ENCODE data around the gene FBXL17.

Gene FBXL17

DNA sequence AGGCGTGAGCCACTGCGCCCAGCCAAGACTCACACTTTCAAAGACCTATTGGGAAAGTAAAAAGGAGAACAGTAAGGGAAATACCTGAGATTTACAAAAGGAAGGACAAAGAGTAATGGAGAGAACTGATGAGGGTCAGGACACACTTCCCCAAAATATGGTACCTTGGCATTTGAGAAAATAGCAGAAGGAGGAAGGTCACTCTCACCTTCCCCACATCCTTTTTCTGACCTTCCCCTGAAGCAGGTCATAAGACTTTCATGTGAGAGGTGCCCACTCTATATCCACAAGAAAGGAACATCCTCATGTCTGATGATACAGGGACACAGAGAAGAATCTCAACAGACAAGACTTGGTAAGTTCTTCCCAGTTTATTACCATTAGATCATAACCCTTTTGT lies 272.8 kb downstream of the FBXL17 start:
- H2AFZ ChIP-seq (ENCODE audit: low read depth, low read length), result no peak overlapping the region
- H3K4me2 ChIP-seq (ENCODE audit: low read length), result no peak overlapping the region
- no peak overlapping the region for H3K4me3 ChIP-seq (ENCODE audit: low read length)
- no peaks in the 10 kb centered on the region for H3K27me3 ChIP-seq (ENCODE audit: low read depth, low read length)
- H3K4me1 ChIP-seq (ENCODE audit: low read length), result no peaks in the 10 kb centered on the region
- no peaks in the 10 kb centered on the region for H3K36me3 ChIP-seq (replicated peaks; ENCODE audit: low read depth, low read length)
- H3K9me3 ChIP-seq (ENCODE audit: insufficient read depth, low read length), result no peaks in the 10 kb centered on the region
- H3K79me2 ChIP-seq (ENCODE audit: low read length), result no peaks in the 10 kb centered on the region
- H3K9ac ChIP-seq (ENCODE audit: low read length), result no peak overlapping the region
- no peaks in the 10 kb centered on the region for H4K20me1 ChIP-seq (ENCODE audit: insufficient read depth, low read length)
- no peak overlapping the region for H3K27ac ChIP-seq (ENCODE audit: low read length)
- TF ChIP-seq EZH2phosphoT487 (IDR thresholded peaks at IDR 0.05; ENCODE audit: low read depth), result no peak
- TF ChIP-seq, protein P1, sequence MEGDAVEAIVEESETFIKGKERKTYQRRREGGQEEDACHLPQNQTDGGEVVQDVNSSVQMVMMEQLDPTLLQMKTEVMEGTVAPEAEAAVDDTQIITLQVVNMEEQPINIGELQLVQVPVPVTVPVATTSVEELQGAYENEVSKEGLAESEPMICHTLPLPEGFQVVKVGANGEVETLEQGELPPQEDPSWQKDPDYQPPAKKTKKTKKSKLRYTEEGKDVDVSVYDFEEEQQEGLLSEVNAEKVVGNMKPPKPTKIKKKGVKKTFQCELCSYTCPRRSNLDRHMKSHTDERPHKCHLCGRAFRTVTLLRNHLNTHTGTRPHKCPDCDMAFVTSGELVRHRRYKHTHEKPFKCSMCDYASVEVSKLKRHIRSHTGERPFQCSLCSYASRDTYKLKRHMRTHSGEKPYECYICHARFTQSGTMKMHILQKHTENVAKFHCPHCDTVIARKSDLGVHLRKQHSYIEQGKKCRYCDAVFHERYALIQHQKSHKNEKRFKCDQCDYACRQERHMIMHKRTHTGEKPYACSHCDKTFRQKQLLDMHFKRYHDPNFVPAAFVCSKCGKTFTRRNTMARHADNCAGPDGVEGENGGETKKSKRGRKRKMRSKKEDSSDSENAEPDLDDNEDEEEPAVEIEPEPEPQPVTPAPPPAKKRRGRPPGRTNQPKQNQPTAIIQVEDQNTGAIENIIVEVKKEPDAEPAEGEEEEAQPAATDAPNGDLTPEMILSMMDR (IDR thresholded peaks at IDR 0.05; ENCODE audit: low read depth, low read length), result no peak

DNA sequence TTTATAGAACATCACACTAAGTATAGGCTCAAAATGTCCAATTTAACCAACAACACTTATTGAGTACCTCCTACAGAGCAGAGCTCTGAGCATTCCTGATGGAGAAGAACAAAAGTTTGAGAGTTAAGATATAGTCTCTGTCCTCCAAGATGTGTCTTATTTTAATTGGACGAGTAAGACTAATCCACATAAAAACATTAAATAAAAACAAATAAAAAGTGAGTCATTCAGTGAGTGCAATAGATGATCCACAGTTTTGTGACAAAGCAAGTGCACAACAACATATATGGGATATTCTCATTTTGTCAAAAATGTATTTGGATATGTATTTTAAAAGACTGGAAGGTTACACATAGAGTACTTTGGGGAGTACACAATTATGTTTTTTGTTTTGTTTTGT lies 277.4 kb downstream of the FBXL17 start:
- Histone ChIP-seq H3K4me1 (ENCODE audit: low read length) (no peaks in the 10 kb centered on the region), H3K27ac (ENCODE audit: low read length) (no peak overlapping the region), H3K27me3 (ENCODE audit: low read depth, low read length) (no peaks in the 10 kb centered on the region), H3K36me3 (replicated peaks; ENCODE audit: low read depth, low read length) (no peaks in the 10 kb centered on the region), H3K79me2 (ENCODE audit: low read length) (no peaks in the 10 kb centered on the region), H3K4me3 (ENCODE audit: low read length) (no peak overlapping the region), H3K4me2 (ENCODE audit: low read length) (no peak overlapping the region), H3K9me3 (ENCODE audit: insufficient read depth, low read length) (no peaks in the 10 kb centered on the region), H2AFZ (ENCODE audit: low read depth, low read length) (no peak overlapping the region), H3K9ac (ENCODE audit: low read length) (no peak overlapping the region), H4K20me1 (ENCODE audit: insufficient read depth, low read length) (no peaks in the 10 kb centered on the region)
- TF ChIP-seq, protein P1 (IDR thresholded peaks at IDR 0.05; ENCODE audit: low read depth, low read length), result no peak
- no peak for TF ChIP-seq EZH2phosphoT487 (IDR thresholded peaks at IDR 0.05; ENCODE audit: low read depth)

DNA sequence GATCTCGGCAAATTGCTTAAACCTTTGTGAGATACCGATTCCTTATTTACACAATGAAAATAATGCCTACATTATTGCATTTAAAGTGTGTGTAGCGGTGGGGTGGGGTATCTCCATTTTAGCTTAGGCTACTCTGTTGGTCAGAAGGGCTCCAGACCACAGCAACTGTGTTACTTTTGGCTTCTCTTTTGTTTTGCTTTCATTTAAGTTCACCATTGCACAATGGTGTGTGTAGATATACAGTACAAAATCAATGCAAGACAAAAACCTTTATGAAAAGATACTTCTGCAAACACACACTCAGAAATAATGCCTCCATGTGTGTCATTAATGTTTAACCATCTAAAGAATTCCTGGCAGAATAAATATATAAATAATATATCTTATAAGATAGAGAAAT lies 279.4 kb downstream of the FBXL17 start:
- no peak overlapping the region for H3K9ac ChIP-seq (ENCODE audit: low read length)
- no peak overlapping the region for H3K4me2 ChIP-seq (ENCODE audit: low read length)
- no peaks in the 10 kb centered on the region for H3K4me1 ChIP-seq (ENCODE audit: low read length)
- H3K27me3 ChIP-seq (ENCODE audit: low read depth, low read length), result no peaks in the 10 kb centered on the region
- H3K36me3 ChIP-seq (replicated peaks; ENCODE audit: low read depth, low read length), result no peaks in the 10 kb centered on the region
- TF ChIP-seq EZH2phosphoT487 (IDR thresholded peaks at IDR 0.05; ENCODE audit: low read depth), result no peak
- TF ChIP-seq, protein P1 (IDR thresholded peaks at IDR 0.05; ENCODE audit: low read depth, low read length), result no peak
- H2AFZ ChIP-seq (ENCODE audit: low read depth, low read length), result no peak overlapping the region
- H3K79me2 ChIP-seq (ENCODE audit: low read length), result no peaks in the 10 kb centered on the region
- no peaks in the 10 kb centered on the region for H3K9me3 ChIP-seq (ENCODE audit: insufficient read depth, low read length)
- H4K20me1 ChIP-seq (ENCODE audit: insufficient read depth, low read length), result no peaks in the 10 kb centered on the region
- H3K4me3 ChIP-seq (ENCODE audit: low read length), result no peak overlapping the region
- no peak overlapping the region for H3K27ac ChIP-seq (ENCODE audit: low read length)

DNA sequence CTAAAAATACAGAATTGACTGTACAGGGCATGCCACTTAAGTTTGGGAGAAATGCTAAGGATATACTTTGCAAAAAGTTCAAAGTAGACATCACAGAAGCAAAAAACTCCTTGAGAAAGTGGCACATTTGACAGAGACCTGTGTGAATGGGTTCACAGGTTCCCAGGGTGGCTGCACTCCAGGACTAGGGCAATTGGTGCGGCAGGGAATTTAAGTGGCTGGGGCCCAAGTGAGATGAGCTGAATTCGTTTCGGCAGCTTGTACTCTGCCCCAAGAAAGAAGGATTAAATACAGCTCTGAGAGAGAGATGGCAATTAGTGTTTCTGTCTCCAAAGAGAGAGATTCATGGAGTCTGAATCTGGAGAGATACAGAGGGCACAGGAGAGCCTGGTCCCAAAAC lies 280.1 kb downstream of the FBXL17 start:
- H3K36me3 ChIP-seq (replicated peaks; ENCODE audit: low read depth, low read length), result no peaks in the 10 kb centered on the region
- no peak overlapping the region for H3K4me3 ChIP-seq (ENCODE audit: low read length)
- H3K9me3 ChIP-seq (ENCODE audit: insufficient read depth, low read length), result no peaks in the 10 kb centered on the region
- H3K4me1 ChIP-seq (ENCODE audit: low read length), result no peaks in the 10 kb centered on the region
- H3K79me2 ChIP-seq (ENCODE audit: low read length), result no peaks in the 10 kb centered on the region
- no peak overlapping the region for H3K4me2 ChIP-seq (ENCODE audit: low read length)
- no peak overlapping the region for H3K27ac ChIP-seq (ENCODE audit: low read length)
- H2AFZ ChIP-seq (ENCODE audit: low read depth, low read length), result no peak overlapping the region
- TF ChIP-seq, protein P1 (IDR thresholded peaks at IDR 0.05; ENCODE audit: low read depth, low read length), result no peak
- no peak for TF ChIP-seq EZH2phosphoT487 (IDR thresholded peaks at IDR 0.05; ENCODE audit: low read depth)
- no peaks in the 10 kb centered on the region for H4K20me1 ChIP-seq (ENCODE audit: insufficient read depth, low read length)
- no peaks in the 10 kb centered on the region for H3K27me3 ChIP-seq (ENCODE audit: low read depth, low read length)
- no peak overlapping the region for H3K9ac ChIP-seq (ENCODE audit: low read length)

Data from OCI-LY3 (cell line).